Esophagus squamous epithelium (tissue), 4 donors: ENCODE results near the gene PIK3AP1. TPM values are rescaled to one million over a fixed set of nuclear protein-coding genes. Genes with fewer than 3 reads are reported as not detected.

ENCODE experiments used
- small RNA-seq, 4 donors: library from RNA; depleted of rRNA; stranded (forward); fragments of <200 nt; gene quantifications; one replicate each; pipeline ENCODE3, GENCODE V24; 2016
- total RNA-seq, 4 donors: library from RNA; depleted of rRNA; stranded (reverse); fragments of >200 nt; gene quantifications; one replicate each; pipeline ENCODE4 v1.1.0, GENCODE V29; 2016

PIK3AP1 gene
- total RNA-seq, 4 donors from 2014 or later: 0.57 to 7.6 (median 3.7) TPM

Small RNAs within 50 kb of the gene (small RNA-seq; reads per million reads assigned to genes)
- gene RNA5SP324 (0 reads per million in 4 donors), gene RNU6-1274P (0 reads per million in 4 donors)

Other genes starting within 250 kb of the PIK3AP1 start
- gene TLL2, start 206.6 kb downstream of the PIK3AP1 start, total RNA-seq: under 1 TPM in 2 of 4 donors, not detected in 2; 0.40 to 0.62 TPM
- gene TM9SF3, start 133.5 kb downstream of the PIK3AP1 start, total RNA-seq: 10 to 100 TPM; 36.7 to 86.4 (median 72.4) TPM
- gene LCOR, start 111.8 kb upstream of the PIK3AP1 start, total RNA-seq: 100 to 1,000 TPM in 1 of 4 donors, 10 to 100 TPM in 3; 16.9 to 112 (median 30.4) TPM